Umbilical cord (tissue), 2 donors: ENCODE data around the gene LRP3. TPM values are rescaled to one million over a fixed set of nuclear protein-coding genes. Genes with fewer than 3 reads are reported as not detected.

Source experiments
- DNase-seq: peaks from one replicate; pipeline ENCODE4 v3.0.0-alpha.2; 2015; ENCODE audit warnings: low spot score
- total RNA-seq: library from RNA; depleted of rRNA; stranded (reverse); fragments of >200 nt; gene quantifications from one replicate; pipeline ENCODE4 v1.2.3, GENCODE V29; 2014; ENCODE audit warnings: low replicate concordance; ENCODE audit not compliant: insufficient read depth

The LRP3 gene
- total RNA-seq, 1 donor from 2014 or later, result 12.5 TPM

DNA sequence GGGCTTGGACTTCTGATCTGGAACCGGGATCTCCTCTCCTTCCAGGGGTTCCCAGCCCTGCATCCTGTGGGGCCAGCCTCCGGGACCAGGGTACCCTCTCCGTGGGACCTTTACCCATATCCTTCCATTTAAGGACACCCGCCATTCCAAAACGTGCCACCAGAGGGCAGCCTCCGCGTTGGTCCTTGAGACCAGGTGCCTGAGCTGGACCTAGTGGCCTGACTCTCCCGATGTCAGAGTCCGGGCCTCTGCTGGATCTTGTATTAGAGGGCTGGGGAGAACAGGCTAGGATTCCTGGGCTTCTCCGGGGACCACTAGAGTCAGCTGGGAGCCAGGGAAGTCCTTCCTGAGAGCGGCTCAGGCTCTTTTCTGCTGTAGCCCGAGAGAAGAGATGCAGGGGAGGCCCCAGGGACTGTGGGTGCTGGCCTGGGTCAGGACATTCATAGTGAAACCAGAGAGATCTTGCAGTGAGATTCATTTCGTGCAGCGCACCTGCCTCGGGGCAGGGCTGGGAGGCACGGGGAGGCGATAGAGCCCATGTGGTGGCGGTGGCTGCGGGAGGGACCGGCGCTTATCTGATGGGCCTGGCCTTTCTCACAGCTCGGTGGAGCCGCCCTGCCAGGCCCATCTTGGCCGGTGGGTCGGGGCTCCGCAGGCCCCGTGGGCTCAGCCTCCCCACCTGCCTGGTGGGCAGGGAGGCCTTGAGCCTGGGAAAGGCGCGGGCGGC lies 41.3 kb downstream of the LRP3 start:
- DNase-seq, result peak; percentile 63

- no peak for DNase-seq
Measured at GRCh38 chr19:33235996-33236350, 41.8 kb downstream of the LRP3 start.

DNA sequence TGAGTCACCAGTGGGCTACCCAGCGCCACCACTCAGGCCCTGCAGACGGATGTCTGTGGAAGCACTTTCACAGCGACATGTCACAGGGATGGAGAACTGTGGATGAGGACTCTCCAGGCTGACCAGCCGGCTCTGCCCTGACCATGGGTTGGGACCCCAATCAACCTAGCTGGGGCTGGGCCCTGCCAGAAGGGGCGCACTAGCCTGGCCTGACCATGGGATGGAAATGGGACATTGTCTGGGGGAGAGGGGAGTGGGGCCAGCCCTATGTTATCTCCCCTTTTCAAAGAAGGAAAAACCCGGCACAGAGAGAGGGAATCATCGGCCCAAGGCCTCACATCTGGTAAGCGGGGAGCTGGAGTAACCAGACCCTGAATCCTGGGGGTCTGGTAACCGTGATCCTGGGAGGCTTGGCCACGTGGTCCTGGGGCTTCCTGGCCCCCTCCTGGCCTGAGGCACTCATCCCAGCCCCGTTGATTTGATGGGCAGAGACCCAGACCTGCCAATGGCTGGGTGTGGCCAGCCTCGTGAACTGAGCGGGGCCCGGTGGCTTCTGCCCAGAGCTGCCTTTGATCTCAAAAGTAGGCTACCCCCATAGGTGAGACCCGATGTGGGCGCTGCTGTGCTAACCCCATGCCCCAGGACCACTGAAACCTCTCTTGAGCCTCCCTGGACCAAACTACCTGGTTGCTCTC lies 42.7 kb downstream of the LRP3 start:
- no peak for DNase-seq

DNA sequence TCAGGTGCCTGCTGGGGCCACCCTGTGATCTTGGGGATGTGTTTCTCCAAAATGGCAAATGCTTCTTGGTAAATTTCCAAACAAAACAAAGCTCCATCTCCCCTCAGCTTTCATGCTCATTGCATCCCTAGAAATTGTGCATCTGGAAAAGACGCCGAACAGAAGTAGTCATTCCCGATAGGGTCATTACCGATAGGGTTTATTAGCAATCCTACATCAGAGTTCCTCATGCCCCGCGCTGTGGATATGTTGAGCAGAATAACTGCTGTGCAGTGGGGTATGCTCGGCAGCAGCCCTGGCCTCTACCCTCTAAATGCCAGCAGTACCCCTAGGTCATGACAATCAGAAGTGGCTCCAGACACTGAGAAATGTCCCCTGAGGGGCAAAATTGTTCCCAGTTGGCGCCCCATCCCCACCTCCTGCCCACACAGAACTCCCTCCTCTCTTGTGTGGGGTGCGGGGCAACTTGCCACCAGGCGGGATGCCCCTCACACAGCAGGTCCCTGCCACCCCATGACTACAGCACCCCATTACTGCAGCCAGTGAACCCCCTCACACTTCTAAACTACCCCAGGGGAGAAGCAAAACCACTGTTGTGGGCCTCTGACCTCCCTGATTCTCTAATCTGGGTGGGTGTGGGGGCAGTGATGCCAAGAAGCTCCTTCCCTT lies 44.5 kb downstream of the LRP3 start:
- no peak for DNase-seq

DNA sequence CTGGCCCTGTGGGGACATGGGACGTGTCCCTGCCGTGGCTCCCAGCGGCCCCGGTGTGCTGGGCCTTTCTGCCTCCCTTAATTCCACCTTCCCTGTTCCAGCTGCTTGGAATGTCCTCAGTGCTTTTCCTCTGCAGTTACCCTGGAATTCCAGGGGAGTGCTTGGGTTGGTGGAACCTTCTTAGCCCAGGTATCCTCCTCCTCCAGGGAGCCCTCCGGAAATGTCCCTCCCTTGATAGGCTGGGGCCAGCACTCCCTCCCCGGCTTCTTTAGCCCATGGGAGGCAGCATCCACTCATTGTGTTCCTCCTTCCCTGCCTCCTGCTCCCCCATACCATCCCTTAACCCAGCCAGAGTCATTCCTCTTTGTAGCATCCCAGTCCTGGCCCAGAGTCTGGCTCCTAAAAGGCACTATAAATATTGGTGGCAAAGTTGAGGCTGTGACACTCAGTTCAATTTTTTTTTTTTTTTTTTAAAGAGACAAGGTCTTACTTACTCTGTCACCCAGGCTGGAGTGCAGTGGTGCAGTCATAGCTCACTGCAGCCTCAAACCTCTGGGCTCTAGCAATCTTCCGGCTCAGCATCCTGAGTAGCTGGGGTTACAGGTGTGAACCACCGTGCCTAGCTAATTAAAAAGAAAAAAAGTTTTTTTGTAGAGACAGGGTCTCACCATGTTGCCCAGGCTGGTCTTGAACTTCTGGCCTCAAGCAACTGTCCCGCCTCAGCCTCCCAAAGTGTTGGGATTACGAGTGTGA lies 45.3 kb downstream of the LRP3 start:
- DNase-seq, result no peak

GRCh38 chr19:33240181-33240771 lies 46.1 kb downstream of the LRP3 start:
- no peak for DNase-seq

DNA sequence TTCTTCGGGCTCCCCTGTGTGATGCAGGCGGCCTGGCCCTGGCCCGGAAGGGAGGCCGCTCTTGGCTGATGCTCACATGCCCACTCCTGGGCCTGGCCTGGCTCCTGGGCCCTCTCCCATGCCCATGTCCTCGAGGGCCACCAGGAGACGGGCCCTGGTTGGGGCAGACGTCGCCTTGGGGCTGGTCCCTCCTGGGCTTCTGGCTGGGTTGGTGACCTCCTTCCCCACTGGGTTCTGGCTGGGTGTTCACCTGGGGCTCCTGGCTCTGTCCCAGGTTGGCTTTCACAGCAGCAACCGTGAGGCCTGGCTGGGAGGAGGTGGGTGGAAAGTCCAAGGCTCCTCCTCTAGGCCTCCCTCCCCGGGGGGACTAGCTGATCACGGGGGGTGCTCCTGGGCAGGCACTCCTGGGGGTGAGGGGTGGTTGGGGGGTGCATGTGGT lies 47.0 kb downstream of the LRP3 start:
- DNase-seq, result no peak

DNA sequence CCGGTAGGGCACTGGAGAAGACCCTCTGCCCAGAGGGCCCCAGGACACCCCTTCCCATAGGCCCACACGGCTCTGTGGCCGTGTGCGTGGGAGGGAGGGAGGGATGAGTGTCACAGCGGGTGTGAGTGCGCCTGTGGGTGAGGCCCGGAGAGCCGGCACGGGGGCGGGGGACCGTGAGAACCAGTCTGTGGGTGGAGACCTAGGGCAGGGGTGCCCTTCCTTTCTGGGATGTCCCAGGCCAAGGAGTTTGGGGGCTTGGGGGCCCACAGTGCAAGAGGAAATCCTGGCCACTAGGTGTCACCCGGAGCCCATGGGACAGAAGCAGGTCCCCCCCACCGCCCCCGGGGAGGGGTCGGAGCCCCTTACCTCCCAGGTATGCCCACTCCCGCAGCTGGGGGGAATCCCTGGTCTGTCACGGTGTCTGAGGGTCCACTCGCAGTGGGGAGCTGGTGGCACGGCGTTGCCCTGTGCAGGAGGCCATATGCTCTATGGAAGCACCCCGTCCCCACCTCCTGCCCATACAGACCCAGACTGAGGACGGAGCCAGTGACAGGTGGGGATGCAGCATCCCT lies 47.5 kb downstream of the LRP3 start:
- no peak for DNase-seq

DNA sequence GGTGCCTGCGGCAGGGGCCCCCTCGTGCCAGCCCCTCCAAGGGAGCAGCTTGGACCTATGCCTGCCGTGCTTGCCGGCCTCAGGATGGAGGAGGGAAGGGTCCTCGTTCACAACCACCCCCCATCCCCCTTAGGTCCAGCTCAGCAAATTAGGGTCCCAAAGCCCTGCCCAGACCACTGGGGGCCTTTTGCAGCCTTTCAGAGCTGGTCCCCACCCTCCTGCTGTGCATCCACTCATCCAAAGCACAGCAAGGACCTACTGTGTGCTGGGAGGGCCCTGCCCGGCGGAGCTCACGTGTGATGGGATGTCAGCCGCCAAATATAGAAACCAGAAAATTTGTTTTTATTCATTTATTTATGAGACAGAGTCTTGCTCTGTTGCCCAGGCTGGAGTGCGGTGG lies 48.0 kb downstream of the LRP3 start:
- DNase-seq, result no peak

GRCh38 chr19:33242911-33243310 lies 48.8 kb downstream of the LRP3 start:
- DNase-seq, result no peak

DNA sequence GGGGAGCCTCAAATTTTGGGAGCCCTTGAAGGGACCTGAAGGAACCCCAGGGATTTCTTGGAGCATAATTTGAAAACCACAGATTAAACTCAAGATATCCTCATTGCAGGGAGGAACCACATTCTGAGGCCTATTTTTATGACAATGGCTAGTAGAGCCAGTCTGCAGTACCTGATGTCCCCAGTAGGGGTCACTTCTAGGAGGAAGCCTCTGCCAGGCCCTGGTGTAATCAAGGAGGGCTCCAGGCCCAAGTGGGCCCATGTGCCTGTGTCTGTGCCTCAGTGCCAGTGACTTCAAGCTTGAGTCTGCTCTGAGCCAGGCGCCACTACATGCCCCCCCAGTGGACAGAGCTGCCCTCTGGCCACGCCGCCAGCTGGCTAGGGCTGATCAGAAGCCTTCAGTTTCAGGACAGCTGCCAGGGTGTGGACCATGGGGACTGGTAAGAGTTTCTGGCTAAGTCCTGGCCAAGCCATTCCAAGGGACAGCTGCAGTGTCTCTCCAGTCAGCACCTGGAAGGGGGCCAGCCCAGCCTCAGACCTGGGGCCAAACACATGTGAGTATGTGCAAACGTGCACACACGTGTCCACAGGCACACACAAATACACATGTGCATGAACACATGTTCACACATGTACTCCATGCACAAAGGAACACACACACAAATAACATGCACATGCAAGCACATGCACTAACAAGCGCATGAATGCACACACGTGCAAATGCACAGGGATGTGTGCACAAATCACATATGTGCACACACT lies 52.0 kb downstream of the LRP3 start:
- no peak for DNase-seq

DNA sequence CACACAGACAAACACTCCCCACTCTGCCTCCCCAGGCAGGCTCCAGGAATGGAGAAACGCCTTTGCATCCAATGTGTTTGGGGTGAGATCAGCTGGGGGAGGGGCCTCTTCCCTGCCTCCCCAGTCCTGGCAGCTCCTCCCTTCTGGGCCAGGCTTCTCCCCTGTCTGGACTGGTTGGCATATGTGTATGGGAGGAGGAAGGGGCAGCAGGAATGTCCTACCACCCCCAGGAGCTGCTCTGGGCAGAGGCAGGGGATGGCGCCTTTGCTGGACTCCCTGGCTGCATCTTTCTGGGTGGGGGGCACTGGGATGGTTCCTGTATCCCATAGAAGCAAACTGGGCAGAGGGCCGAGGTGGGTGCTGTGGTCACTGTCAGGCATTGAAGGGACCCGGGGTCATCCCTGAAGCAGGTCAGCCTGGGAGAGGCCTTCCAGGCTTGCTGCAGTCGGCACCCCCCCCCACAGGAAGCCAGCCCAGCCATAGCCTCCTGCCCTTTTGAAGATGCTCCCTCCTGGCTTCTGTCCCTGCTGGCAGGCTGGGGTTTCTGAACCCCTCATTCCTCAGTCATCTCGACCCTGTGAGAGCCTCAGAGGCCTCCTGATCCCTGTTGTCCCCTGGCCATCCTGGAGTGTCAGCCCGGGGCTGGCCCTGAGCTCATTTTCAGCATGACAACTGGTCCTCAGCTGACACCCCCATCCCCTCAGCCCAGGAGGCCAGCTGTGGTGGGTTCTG lies 52.7 kb downstream of the LRP3 start:
- no peak for DNase-seq

- no peak for DNase-seq
Measured at GRCh38 chr19:33247441-33247819, 53.3 kb downstream of the LRP3 start.

DNA sequence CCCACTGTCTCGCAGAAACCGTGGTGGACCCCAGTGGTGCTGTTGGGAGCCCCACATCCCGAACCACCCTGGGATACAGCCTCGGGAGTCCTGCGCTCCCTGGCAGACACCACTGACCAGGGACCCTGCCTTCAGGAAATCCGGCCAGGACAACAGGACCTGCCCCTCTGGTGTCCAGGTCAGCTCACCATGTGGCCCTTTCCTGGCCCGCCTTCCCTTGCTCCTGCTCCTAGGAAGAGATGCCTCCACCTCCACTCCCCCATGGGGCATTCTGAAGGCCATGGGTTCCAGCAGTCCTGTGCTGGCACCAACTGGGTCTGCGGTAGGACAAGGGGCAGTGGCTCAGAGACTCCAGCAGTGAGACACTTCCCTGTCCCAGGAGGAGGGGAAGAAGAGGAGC lies 54.0 kb downstream of the LRP3 start:
- DNase-seq, result no peak

DNA sequence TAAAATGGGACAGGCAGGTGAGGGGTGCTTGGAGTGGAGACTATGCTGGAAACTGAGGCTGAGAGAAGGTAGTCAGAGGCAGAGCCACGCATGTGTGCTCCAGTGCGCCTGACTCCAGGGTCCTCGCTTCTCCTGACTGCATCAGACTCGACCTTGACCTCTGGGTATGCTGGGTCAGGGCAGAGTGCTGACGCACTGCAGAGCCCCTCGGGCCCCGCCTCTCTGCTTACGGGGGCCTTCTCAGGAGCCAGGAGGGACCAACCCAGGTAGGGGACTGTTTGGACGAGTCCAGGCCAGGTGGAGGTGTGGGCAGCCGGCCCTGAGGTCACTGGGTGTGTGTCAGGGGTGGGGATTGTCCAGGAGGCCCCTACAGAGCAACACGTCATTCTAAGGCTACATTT lies 54.4 kb downstream of the LRP3 start:
- DNase-seq, result no peak

- DNase-seq, result no peak
Measured at GRCh38 chr19:33248954-33249613, 55.0 kb downstream of the LRP3 start.

GRCh38 chr19:33249740-33250366 lies 55.7 kb downstream of the LRP3 start:
- DNase-seq, result no peak

GRCh38 chr19:33250500-33250899 lies 56.4 kb downstream of the LRP3 start:
- no peak for DNase-seq

GRCh38 chr19:33251076-33251475 lies 56.9 kb downstream of the LRP3 start:
- no peak for DNase-seq
